Measurements from ENCODE around the gene PRSS2. TPM values are rescaled to one million over a fixed set of nuclear protein-coding genes. Genes with fewer than 3 reads are reported as not detected.

Gene PRSS2
- total RNA-seq = 10 to 100 TPM in 2 of 4 donors, 1 to 10 TPM in 2; 2.5 to 78.0 (median 12.0) TPM

- 79% methylated on average over 7 of the region's 7 CpGs for WGBS, 2 donors
- TF ChIP-seq CTCF (IDR thresholded peaks at IDR 0.05) (no peak), POLR2A (IDR thresholded peaks at IDR 0.05) (no peak), EP300 (IDR thresholded peaks at IDR 0.05) (no peak)
- no peak within 1 kb of the TSS for H3K4me3 ChIP-seq
- H3K4me1 ChIP-seq = no peaks in the 10 kb centered on the region
- no peaks in the 10 kb centered on the region for H3K9me3 ChIP-seq
- no peak within 1 kb of the TSS for H3K27ac ChIP-seq
- DNase-seq (ENCODE audit: low spot score in 2 of 2) = no peak
- no peaks in the 10 kb centered on the region for H3K36me3 ChIP-seq
- no peaks in the 10 kb centered on the region for H3K27me3 ChIP-seq
These were observed at the start of gene PRSS2 for GRCh38 chr7:142770661-142771352. TSS of gene PRSS2 (plus strand) at chr7:142770970. CDS start at chr7:142770983, 13 bp downstream.

DNA sequence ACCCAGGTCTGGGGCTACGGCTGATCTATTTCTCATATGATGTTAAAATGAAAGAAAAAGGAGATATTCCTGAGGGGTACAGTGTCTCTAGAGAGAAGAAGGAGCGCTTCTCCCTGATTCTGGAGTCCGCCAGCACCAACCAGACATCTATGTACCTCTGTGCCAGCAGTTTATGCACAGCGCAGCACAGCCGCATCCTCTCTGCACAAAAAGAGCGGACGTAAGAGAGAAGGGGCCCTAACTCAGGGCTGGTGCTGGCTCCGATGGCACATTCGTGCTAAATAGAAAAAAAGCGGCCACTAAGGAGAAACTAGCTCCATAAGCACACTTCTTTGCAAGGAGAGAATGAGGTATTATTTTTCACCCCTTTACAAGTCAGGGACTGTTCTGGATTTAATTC lies 49.8 kb upstream of the PRSS2 start:
- WGBS, 2 donors = 73 to 79% methylated on average over 10 of the region's 10 CpGs
- Histone ChIP-seq H3K4me1 (no peaks in the 10 kb centered on the region), H3K9me3 (no peaks in the 10 kb centered on the region), H3K27ac (no peak overlapping the region), H3K4me3 (no peak overlapping the region), H3K27me3 (no peaks in the 10 kb centered on the region), H3K36me3 (no peaks in the 10 kb centered on the region)
- no peak for DNase-seq (ENCODE audit: low spot score in 2 of 2)
- TF ChIP-seq CTCF (IDR thresholded peaks at IDR 0.05) = no peak
- TF ChIP-seq POLR2A (IDR thresholded peaks at IDR 0.05) = no peak
- TF ChIP-seq EP300 (IDR thresholded peaks at IDR 0.05) = no peak

GRCh38 chr7:142722248-142722794 lies 48.4 kb upstream of the PRSS2 start:
- 69 to 70% methylated on average over 15 of the region's 15 CpGs for WGBS, 2 donors
- no peaks in the 10 kb centered on the region for H3K36me3 ChIP-seq
- H3K9me3 ChIP-seq = no peaks in the 10 kb centered on the region
- H3K4me1 ChIP-seq = no peaks in the 10 kb centered on the region
- H3K27ac ChIP-seq = no peak overlapping the region
- DNase-seq (ENCODE audit: low spot score in 2 of 2) = no peak
- no peak for TF ChIP-seq POLR2A (IDR thresholded peaks at IDR 0.05)
- TF ChIP-seq CTCF (IDR thresholded peaks at IDR 0.05) = no peak
- TF ChIP-seq EP300 (IDR thresholded peaks at IDR 0.05) = no peak
- H3K27me3 ChIP-seq = no peaks in the 10 kb centered on the region
- H3K4me3 ChIP-seq = no peak overlapping the region

DNA sequence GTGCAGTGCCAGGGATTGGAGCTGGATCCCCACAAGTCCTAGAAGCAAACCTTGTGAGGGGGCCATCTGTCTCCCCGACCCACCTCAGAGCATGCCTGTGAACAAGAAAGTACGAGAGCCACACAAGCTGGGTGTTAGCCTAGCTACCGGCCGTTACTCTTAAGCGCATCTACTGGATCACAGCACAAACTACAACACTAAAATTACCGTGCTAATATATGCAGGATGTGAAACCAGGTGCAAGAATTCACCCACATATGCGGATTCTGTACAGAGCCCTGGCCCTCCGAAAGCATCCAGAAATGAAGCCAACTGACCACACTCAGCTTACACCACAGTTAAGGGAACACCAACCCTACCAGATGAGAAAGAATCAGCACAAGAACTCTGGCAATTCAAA lies 37.5 kb upstream of the PRSS2 start:
- TF ChIP-seq CTCF (IDR thresholded peaks at IDR 0.05) (no peak), POLR2A (IDR thresholded peaks at IDR 0.05) (no peak), EP300 (IDR thresholded peaks at IDR 0.05) (no peak)
- 89 to 90% methylated on average over 8 of the region's 8 CpGs for WGBS, 2 donors
- Histone ChIP-seq H3K4me1 (no peaks in the 10 kb centered on the region), H3K9me3 (peaks cover 0 to 19% (median 0%) of the 10 kb centered on the region in 4 donors), H3K36me3 (no peaks in the 10 kb centered on the region), H3K27ac (no peak overlapping the region), H3K27me3 (no peaks in the 10 kb centered on the region), H3K4me3 (no peak overlapping the region)
- DNase-seq (ENCODE audit: low spot score in 2 of 2) = no peak

DNA sequence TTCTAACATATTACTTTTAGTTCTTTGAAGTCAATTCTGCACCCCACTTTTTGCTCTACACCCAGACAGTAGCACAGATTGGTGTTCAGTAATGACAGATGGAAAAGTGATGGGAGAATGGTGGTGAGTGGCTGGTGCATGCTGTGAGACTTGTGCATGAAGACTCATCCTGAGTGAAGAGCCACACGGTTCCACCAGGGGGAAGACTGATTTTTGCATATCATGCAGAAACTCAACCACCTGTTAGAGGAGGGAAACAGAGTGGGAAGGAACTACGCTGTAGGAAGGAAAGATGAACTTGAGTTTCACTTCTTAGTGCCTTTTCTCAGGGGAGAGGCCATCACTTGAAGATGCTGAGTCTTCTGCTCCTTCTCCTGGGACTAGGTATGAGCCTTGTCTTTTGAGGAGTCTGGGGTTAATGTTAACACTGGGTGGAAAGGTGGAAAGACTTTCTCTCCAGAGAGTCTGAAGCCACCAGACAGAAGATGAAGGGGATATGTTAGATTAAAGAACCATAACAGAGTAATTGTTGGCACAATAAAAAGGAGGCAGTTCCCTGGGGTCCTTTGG lies 30.8 kb upstream of the PRSS2 start:
- 48 to 55% methylated on average over 2 of the region's 2 CpGs for WGBS, 2 donors

More for the DNA sequence above, 30.8 kb upstream of the PRSS2 start:
- no peaks in the 10 kb centered on the region for H3K27me3 ChIP-seq
- H3K36me3 ChIP-seq = no peaks in the 10 kb centered on the region
- no peak for DNase-seq (ENCODE audit: low spot score in 2 of 2)
- H3K4me3 ChIP-seq = no peak overlapping the region
- no peaks in the 10 kb centered on the region for H3K9me3 ChIP-seq
- TF ChIP-seq POLR2A (IDR thresholded peaks at IDR 0.05) = no peak
- no peak for TF ChIP-seq CTCF (IDR thresholded peaks at IDR 0.05)
- TF ChIP-seq EP300 (IDR thresholded peaks at IDR 0.05) = no peak
- no peak overlapping the region for H3K27ac ChIP-seq
- no peaks in the 10 kb centered on the region for H3K4me1 ChIP-seq

All from tibial nerve (tissue), 4 donors.